Mucosa of rectum (tissue), 2 donors: Measurements from ENCODE around the gene TEC.
"Not testable (repeated sequence)": the region's sequence is repeated elsewhere in the genome, so short reads cannot be mapped to it uniquely, and the experiment has no call there.

ENCODE experiments used
- H3K27ac ChIP-seq, 2 donors: one replicate each; pipeline ENCODE4 v1.7.0; 2013; ENCODE audit warnings: inconsistent platforms in 2 of 2, low read depth in 2 of 2, low read length in 2 of 2
- H3K27me3 ChIP-seq, 2 donors: one replicate each; pipeline ENCODE4 v1.7.0; 2013; ENCODE audit warnings: low read length in 2 of 2; ENCODE audit not compliant: control insufficient read depth in 2 of 2, insufficient read depth in 2 of 2
- H3K36me3 ChIP-seq, 2 donors: one replicate each; pipeline ENCODE4 v1.7.0; 2013; ENCODE audit warnings: low read length in 2 of 2; ENCODE audit not compliant: control insufficient read depth in 2 of 2, insufficient read depth in 2 of 2
- H3K4me1 ChIP-seq, 2 donors: one replicate each; pipeline ENCODE4 v1.7.0; 2013; ENCODE audit warnings: low read length in 2 of 2, mild to moderate bottlenecking in 1 of 2; ENCODE audit not compliant: control insufficient read depth in 2 of 2, insufficient read depth in 2 of 2
- H3K4me3 ChIP-seq, 2 donors: one replicate each; pipeline ENCODE4 v1.7.0; 2013; ENCODE audit warnings: low read length in 2 of 2
- H3K9ac ChIP-seq, 2 donors: one replicate each; pipeline ENCODE4 v1.7.0; 2013; ENCODE audit warnings: low read length in 2 of 2, low read depth in 1 of 2, mild to moderate bottlenecking in 1 of 2
- H3K9me3 ChIP-seq, 2 donors: one replicate each; pipeline ENCODE4 v1.7.0; 2013; ENCODE audit warnings: low read length in 2 of 2; ENCODE audit not compliant: control insufficient read depth in 2 of 2
- donor health status: healthy.
- donor health status: Normal muscosa, but diverticular disease.

Gene TEC

DNA sequence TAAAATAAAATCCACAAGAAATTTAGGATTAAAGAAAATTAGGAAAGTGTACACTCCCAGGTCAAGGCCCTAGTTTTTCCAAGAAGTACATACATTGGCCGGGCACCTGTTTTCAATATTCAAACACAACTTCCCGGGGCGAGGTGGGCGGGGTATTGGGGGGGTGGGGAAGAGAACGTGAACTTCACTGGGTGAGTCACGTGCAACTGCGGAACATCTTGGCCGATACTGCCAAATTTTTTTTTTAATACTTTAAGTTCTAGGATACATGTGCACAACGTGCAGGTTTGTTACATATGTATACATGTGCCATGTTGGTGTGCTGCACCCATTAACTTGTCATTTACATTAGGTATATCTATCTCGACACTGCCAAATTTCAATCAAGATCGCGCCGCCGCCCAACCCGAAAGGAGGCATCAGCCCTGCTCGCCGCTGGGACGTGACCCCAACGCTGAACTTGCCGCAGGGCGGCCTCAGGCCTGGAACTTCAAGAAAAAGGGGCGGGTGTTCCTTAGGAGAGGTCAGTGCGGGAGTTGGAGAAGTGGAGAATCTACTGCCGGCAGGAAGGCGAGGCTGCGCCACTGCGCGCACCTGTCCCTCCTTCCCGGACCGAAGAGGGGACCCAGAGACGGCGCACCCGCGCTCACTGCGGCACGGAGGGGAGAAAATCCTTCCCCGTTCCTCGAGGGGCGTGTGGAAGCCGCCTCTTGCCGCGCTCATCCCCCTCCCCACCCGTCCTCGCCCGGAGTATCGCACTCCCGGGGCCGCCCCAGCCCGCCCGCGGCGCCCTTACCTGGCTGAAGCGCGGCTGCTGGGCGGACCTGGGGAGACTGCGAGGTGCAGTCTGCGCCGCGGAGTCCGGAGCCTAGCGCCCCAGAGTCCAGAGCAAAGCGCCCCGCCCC, at the start of gene TEC:
Gene TEC (minus strand): TSS at position 883 of the 905 bp plus-strand sequence. CDS start 41,224 bp downstream, outside the sequence.
- peak within 1 kb of the TSS; percentile 84 to 93 for H3K9ac ChIP-seq
- peak within 1 kb of the TSS; percentile 94 to 97 for H3K27ac ChIP-seq

DNA sequence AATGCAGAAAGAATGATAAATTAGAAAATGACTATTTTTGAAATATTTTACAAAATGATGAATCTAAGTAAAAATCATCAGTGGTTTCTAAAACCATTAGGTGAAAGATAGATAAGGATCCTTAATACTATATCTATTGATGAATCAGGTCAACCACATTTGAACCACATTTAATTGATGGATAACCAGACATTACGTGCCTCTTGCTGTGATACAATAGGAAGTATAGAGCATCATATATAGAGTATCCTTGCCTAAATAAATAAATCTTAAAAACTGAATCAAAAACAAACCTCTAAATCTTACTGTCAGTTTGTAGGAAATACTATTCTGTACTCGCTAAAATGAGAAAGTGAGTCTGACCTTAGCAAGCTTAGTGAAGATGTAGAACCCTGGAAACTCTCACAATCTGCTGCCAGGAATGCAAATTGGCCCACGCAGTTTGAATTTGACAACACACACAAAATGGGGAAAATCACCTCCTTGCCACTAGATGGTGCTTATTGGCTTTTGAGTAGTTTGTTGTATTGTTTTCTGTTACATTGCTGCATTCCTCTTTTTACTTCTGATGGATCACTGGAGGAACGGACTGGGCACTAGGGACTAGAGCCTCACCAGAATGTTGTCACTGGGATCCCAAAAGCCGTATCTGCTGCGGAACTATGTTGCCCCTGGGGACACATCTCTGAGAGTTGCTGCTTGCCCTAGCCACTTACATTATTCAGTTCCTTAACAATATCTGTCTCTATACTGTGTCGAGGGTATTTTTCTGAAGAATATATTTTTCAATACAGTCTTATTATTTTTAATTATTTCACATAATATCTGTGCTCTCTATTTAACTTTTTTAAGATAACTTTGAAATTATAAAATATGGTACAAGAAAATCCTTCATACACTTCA, 46.3 kb upstream of the TEC start:
- H3K27ac ChIP-seq = no peak overlapping the region
- H3K9me3 ChIP-seq = no peaks in the 10 kb centered on the region
- no peaks in the 10 kb centered on the region for H3K4me1 ChIP-seq
- no peaks in the 10 kb centered on the region for H3K27me3 ChIP-seq
- no peak overlapping the region for H3K4me3 ChIP-seq
- no peak overlapping the region for H3K9ac ChIP-seq
- no peaks in the 10 kb centered on the region for H3K36me3 ChIP-seq

More for the DNA sequence above, at the start of gene TEC:
- Histone ChIP-seq H3K9me3 (no peaks in the 10 kb centered on the region), H3K27me3 (no peaks in the 10 kb centered on the region), H3K4me1 (peaks cover 6 to 13% of the 10 kb centered on the region in 2 donors), H3K4me3 (peak within 1 kb of the TSS; percentile 87 to 95), H3K36me3 (peaks cover 0 to 2% of the 10 kb centered on the region in 2 donors)

DNA sequence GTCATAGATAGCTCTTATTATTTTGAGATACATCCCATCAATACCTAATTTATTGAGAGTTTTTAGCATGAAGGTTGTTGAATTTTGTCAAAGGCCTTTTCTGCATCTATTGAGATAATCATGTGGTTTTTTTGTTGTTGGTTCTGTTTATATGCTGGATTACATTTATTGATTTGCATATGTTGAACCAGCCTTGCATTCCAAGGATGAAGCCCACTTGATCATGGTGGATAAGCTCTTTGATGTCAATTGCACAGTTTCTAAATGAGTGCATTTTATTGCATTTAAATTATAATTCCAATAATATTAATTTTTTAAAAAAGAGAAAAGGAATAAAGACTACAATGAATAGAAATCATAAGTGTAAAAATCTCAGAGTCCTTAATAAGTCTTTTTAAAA, 45.1 kb upstream of the TEC start:
- H3K4me3 ChIP-seq, H3K9ac ChIP-seq, H3K4me1 ChIP-seq, H3K9me3 ChIP-seq, H3K27me3 ChIP-seq, H3K27ac ChIP-seq, H3K36me3 ChIP-seq: not testable (repeated sequence)

DNA sequence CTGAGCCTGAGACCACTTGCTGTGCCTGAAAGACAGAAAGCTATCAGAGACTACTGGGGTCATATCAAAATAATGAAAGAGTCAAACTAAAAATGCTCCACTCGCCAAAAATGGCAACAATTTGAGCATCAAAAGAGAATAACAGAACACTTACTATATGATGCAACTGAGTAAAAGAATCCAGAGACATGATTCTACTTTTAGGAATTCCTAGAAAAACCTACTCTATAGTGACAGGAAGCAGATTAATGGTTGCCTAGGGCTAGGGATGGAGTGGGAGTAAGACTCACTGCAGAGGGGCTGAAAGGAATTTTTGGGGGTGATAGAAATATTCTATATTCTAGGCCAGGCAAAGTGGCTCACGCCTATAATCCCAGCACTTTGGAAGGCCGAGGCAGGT, 42.3 kb upstream of the TEC start:
- Histone ChIP-seq H3K4me1 (no peaks in the 10 kb centered on the region), H3K36me3 (no peaks in the 10 kb centered on the region)

DNA sequence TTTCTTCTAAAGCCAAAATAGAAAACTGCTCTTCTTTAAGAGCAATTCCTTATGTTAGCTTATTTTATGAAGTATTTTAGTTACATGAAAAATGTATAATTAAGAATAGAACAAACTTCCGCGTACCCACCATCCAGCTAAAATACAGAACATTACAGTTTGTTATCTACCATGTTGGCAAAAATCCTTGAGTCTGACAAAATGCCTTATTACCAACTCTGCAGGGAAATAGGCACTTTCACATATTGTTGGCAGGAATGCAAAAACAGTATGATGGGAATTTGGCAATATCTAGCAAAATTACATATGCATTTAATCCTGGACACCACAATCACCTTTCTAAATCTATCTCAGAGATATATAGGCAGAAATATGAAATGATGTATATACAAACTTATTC, 39.3 kb upstream of the TEC start:
- H3K27me3 ChIP-seq = no peaks in the 10 kb centered on the region
- H3K4me1 ChIP-seq = no peaks in the 10 kb centered on the region
- no peak overlapping the region for H3K27ac ChIP-seq
- H3K36me3 ChIP-seq = no peaks in the 10 kb centered on the region
- H3K9ac ChIP-seq = no peak overlapping the region
- no peaks in the 10 kb centered on the region for H3K9me3 ChIP-seq
- no peak overlapping the region for H3K4me3 ChIP-seq

More for the DNA sequence above, 42.3 kb upstream of the TEC start:
- no peak overlapping the region for H3K27ac ChIP-seq
- H3K27me3 ChIP-seq = no peaks in the 10 kb centered on the region
- H3K9ac ChIP-seq = no peak overlapping the region
- H3K4me3 ChIP-seq = no peak overlapping the region
- no peaks in the 10 kb centered on the region for H3K9me3 ChIP-seq

DNA sequence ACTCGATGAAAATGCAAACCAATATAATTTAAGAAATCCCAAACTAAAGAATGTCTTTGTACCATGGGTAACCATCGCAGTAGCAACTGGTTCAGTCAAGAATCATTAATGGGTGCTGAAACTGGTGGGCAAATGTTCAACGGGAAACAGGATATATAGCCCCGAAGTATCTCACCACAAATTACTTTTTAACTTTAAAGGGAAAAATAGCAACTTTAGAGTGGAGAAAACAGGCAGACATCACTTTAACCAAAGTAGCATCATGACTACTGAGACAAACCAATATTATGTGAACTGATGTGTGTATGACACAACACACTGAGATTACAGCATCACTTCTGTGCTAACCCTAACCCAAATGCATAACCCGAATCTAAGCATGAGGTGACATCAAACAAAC, 37.9 kb upstream of the TEC start:
- Histone ChIP-seq H3K27ac (no peak overlapping the region), H3K9me3 (no peaks in the 10 kb centered on the region), H3K4me1 (no peaks in the 10 kb centered on the region), H3K36me3 (no peaks in the 10 kb centered on the region), H3K9ac (no peak overlapping the region), H3K4me3 (no peak overlapping the region), H3K27me3 (no peaks in the 10 kb centered on the region)

DNA sequence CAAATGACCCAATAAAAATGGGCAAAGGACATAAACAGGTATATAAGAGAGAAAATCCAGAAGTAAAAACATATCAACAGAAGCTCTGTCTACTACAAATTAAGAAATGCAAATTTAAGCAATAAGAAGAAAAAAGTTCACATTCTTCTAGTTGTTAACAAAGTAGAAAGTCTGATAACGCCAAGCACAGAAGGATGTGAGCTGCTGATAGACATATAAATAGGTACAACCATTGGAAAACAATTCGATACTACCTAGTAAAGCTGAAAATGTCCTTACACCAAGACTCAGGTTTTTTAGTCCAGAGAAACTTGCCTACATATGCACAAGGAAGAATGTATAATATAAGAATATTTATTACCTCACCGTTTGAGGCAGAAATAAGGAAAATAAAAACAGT, 35.9 kb upstream of the TEC start:
- Histone ChIP-seq H3K4me3 (no peak overlapping the region), H3K36me3 (no peaks in the 10 kb centered on the region)

GRCh38 chr4:48300004-48300403, 30.4 kb upstream of the TEC start:
- Histone ChIP-seq H3K36me3 (no peaks in the 10 kb centered on the region), H3K9ac (no peak overlapping the region), H3K4me3 (no peak overlapping the region), H3K27ac (no peak overlapping the region), H3K4me1 (no peaks in the 10 kb centered on the region), H3K27me3 (no peaks in the 10 kb centered on the region), H3K9me3 (no peaks in the 10 kb centered on the region)

More for the DNA sequence above, 35.9 kb upstream of the TEC start:
- no peaks in the 10 kb centered on the region for H3K4me1 ChIP-seq
- no peak overlapping the region for H3K27ac ChIP-seq
- H3K9ac ChIP-seq = no peak overlapping the region
- H3K27me3 ChIP-seq = no peaks in the 10 kb centered on the region
- no peaks in the 10 kb centered on the region for H3K9me3 ChIP-seq

- Histone ChIP-seq H3K27ac (no peak overlapping the region), H3K27me3 (no peaks in the 10 kb centered on the region), H3K9ac (no peak overlapping the region), H3K4me1 (no peaks in the 10 kb centered on the region), H3K4me3 (no peak overlapping the region), H3K9me3 (no peaks in the 10 kb centered on the region), H3K36me3 (no peaks in the 10 kb centered on the region)
Observed at GRCh38 chr4:48299560-48299959, 29.9 kb upstream of the TEC start.

DNA sequence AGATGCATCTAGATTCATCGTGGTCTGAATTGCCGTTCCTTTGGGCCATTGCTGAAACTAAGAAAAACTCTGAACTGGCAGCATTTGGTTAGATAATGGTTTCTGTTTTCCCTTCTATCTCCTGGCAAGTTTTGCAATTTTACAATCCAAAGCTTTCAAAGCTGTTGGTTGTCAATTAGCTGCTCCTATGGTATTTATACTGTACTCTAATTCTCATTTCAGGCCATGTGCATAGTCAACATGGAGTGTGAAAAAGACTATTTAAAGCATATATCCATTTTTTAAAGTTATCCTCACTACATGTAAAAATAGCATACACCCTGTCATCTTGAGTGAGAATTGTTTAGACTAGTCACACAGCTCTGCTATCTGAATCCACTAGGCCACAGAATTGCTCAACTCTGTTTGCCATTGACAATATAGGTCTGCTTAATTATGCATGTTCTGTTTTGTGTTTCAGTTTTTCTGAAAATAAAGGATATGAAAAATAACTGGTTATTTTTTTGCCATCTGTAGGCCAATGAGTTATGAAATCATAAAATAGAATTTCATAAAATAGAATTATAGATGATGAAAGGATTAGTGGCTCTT, 27.7 kb upstream of the TEC start:
- H3K9ac ChIP-seq = no peak overlapping the region
- no peaks in the 10 kb centered on the region for H3K36me3 ChIP-seq
- no peak overlapping the region for H3K4me3 ChIP-seq
- no peak overlapping the region for H3K27ac ChIP-seq
- no peaks in the 10 kb centered on the region for H3K27me3 ChIP-seq
- H3K4me1 ChIP-seq = no peaks in the 10 kb centered on the region
- H3K9me3 ChIP-seq = no peaks in the 10 kb centered on the region
